Activated CD8-positive, alpha-beta memory T cell treated with anti-CD3 and anti-CD28 coated beads, Interleukin-2, amount 10 ng/mL, durations not matched to agents 7 days and 5 days (primary cell): ENCODE data around the gene CNOT3. TPM values are rescaled to one million over a fixed set of nuclear protein-coding genes. Genes with fewer than 3 reads are reported as not detected.

Experiments used
- ATAC-seq: fragments of 150-1000 bp; cut with Tn5 transposase; one replicate; pipeline ENCODE4 v1.10.0; 2021; ENCODE audit warnings: moderate library complexity
- CTCF ChIA-PET: fragments of 350-600 bp; sonication (Branson Sonifier 250); formaldehyde crosslinking; loops from one replicate; lab custom pipeline; 2021; ENCODE audit warnings: antibody characterized with exemption; lab: Charles Lee
- DNase-seq: peaks from one replicate; pipeline ENCODE4 v3.0.0-alpha.2; 2020
- H3K27ac Mint-ChIP-seq: one replicate; pipeline ENCODE4 v1.8.0; 2021; ENCODE audit warnings: mild to moderate bottlenecking, mixed read lengths
- H3K27me3 Mint-ChIP-seq: one replicate; pipeline ENCODE4 v1.8.0; 2021; ENCODE audit warnings: mixed read lengths
- H3K36me3 Mint-ChIP-seq: one replicate; pipeline ENCODE4 v1.8.0; 2021; ENCODE audit warnings: mild to moderate bottlenecking, mixed read lengths
- H3K4me1 Mint-ChIP-seq: one replicate; pipeline ENCODE4 v1.8.0; 2021; ENCODE audit warnings: mixed read lengths
- H3K4me3 Mint-ChIP-seq: one replicate; pipeline ENCODE4 v1.8.0; 2021; ENCODE audit warnings: mild to moderate bottlenecking, moderate library complexity, mixed read lengths
- H3K9me3 Mint-ChIP-seq: one replicate; pipeline ENCODE4 v1.8.0; 2022; ENCODE audit warnings: low read depth, mixed read lengths
- total RNA-seq, 2 experiments: library from RNA; stranded (reverse); gene quantifications; one replicate each; pipeline ENCODE4 v1.2.3, GENCODE V29; 2021

CNOT3 gene
- total RNA-seq, 2 experiments from 2014 or later, result 67.5 to 83.1 TPM

GRCh38 chr19:54128441-54128725 lies 9.2 kb upstream of the CNOT3 start:
- H3K4me1 Mint-ChIP-seq, result no peaks in the 10 kb centered on the region

GRCh38 chr19:54128796-54129616 lies 8.6 kb upstream of the CNOT3 start:
- peaks cover 8% of the 10 kb centered on the region for H3K36me3 Mint-ChIP-seq
- H3K27me3 Mint-ChIP-seq, result no peaks in the 10 kb centered on the region
- H3K4me3 Mint-ChIP-seq, result no peak overlapping the region
- H3K9me3 Mint-ChIP-seq, result no peaks in the 10 kb centered on the region
- ATAC-seq (no peak), DNase-seq (no peak)
- H3K27ac Mint-ChIP-seq, result no peak overlapping the region
- H3K4me1 Mint-ChIP-seq, result no peaks in the 10 kb centered on the region
- CTCF ChIA-PET, result no interaction called here

More at GRCh38 chr19:54128441-54128725, 9.2 kb upstream of the CNOT3 start:
- Mint-ChIP-seq H3K4me3 (no peak overlapping the region), H3K27me3 (no peaks in the 10 kb centered on the region), H3K9me3 (no peaks in the 10 kb centered on the region), H3K36me3 (peaks cover 8% of the 10 kb centered on the region), H3K27ac (no peak overlapping the region)
- ATAC-seq (no peak), DNase-seq (no peak)
- CTCF ChIA-PET, result no interaction called here

DNA sequence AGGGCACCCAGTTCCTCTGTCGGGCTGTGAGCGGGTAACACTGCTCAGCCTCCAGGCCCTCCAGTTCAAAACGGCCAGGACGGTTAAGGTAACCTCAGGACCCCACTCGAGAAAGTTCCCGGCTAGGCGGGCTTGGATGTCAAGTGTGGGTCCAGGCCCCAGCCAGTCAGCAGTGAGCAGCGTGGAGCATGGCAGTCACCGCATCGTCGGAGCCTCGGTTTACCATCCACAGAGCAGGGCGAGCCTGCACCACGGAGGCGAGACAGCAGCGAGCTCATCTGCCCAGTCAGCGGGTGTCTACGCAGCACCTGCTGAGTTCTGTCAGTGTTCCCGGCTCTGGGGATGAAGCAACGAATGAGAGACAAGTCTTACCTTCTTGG lies 8.0 kb upstream of the CNOT3 start:
- H3K4me3 Mint-ChIP-seq, result no peak overlapping the region
- ATAC-seq (no peak), DNase-seq (no peak)
- no peaks in the 10 kb centered on the region for H3K9me3 Mint-ChIP-seq
- peaks cover 8% of the 10 kb centered on the region for H3K36me3 Mint-ChIP-seq
- no peaks in the 10 kb centered on the region for H3K4me1 Mint-ChIP-seq
- no peaks in the 10 kb centered on the region for H3K27me3 Mint-ChIP-seq
- CTCF ChIA-PET, result no interaction called here
- no peak overlapping the region for H3K27ac Mint-ChIP-seq

DNA sequence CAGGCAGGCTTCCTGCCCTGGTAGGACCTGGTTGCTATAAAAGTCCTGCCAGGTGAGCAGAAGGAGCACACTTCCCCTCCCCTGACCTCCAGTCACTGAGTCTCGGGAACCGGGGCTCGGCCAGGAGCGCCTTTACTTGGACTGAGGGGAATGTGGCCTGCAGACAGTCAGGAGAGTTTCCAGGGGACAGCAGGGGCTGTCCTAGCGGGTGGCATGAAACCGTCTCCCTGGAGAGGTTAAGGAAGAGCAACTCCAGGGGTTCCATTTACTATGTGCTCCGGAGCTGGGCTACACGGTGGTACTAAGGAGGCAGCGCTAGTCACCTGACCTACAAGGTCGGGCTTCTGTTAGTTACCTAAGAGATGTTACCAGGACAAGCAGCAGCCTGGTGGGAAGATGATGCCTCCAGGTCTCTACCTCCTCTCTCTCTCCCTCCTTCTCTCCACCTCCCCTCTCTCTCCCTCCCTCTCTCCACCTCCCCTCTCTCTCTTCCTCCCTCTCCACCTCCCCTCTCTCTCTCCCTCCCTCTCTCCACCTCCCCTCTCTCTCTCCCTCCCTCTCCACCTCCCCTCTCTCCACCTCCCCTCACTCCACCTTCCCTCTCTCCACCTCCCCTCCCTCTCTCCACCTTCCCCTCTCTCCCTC lies 4.1 kb upstream of the CNOT3 start:
- H3K4me1 Mint-ChIP-seq, result peaks cover 12% of the 10 kb centered on the region
- no peak overlapping the region for H3K27ac Mint-ChIP-seq
- H3K4me3 Mint-ChIP-seq, result no peak overlapping the region
- no peaks in the 10 kb centered on the region for H3K9me3 Mint-ChIP-seq
- peaks cover 3% of the 10 kb centered on the region for H3K36me3 Mint-ChIP-seq
- DNase-seq (no peak), ATAC-seq (no peak)
- CTCF ChIA-PET, result interaction anchor here (1.0 kb wide), 1 partner anchor 10 kb away, joined by 3 read pairs; no protein-coding TSS in a partner anchor
- H3K27me3 Mint-ChIP-seq, result no peaks in the 10 kb centered on the region

GRCh38 chr19:54133957-54134590 lies 3.5 kb upstream of the CNOT3 start:
- Mint-ChIP-seq H3K9me3 (no peaks in the 10 kb centered on the region), H3K27ac (no peak overlapping the region), H3K4me3 (no peak overlapping the region), H3K36me3 (peaks cover 1% of the 10 kb centered on the region), H3K27me3 (no peaks in the 10 kb centered on the region), H3K4me1 (peaks cover 18% of the 10 kb centered on the region)
- ATAC-seq, result no peak
- CTCF ChIA-PET, result no interaction called here
- no peak for DNase-seq

DNA sequence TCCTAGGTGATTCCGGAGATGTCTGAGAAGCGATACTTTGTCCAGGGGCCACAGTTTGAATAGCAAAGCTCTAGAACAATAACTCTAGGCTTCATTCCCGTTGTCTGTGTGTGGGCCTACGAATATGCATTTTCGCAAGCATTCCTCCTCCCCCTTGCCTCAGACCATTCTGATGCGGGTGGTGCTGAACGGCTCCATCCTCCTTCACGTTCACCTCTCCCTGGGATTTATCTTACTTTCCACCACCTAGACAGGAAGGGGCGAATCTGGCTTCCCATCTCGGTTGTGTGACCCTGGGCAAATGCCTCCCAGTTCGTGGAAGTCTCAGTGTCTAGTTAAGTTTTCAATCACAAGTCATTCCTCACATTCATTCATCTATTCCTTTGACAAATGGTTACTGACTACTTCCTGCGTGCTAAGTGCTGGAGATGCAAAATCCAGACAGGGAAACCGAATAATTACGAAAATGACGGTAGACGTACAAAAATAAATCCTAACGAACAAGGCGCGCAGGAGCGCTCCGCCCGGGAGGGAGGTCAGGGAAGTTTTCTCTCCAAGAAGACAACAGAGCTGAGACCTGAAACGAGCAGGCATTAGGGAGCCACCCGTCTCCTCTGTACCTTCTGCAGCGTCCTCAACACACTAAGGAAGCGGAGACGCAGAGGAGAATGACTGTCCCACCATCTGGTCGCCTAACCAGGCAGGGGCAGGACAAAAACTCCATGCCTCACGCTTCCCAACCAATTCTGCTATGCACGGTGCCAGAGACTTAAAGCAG lies 1.3 kb upstream of the CNOT3 start:
- no peaks in the 10 kb centered on the region for H3K27me3 Mint-ChIP-seq
- no peak for ATAC-seq
- peak overlapping the region; percentile 90 for H3K27ac Mint-ChIP-seq
- DNase-seq, result peak; percentile 49
- CTCF ChIA-PET, result interaction anchor here (0.6 to 3.0 kb wide), 10 partner anchors 13 to 53 kb away, joined by 3 to 17 read pairs (median 4); partner anchors contain the start of genes LENG1, MBOAT7, NDUFA3 and PRPF31
- H3K9me3 Mint-ChIP-seq, result no peaks in the 10 kb centered on the region
- H3K36me3 Mint-ChIP-seq, result no peaks in the 10 kb centered on the region
- peaks cover 35% of the 10 kb centered on the region for H3K4me1 Mint-ChIP-seq
- peak overlapping the region; percentile 80 for H3K4me3 Mint-ChIP-seq

GRCh38 chr19:54136864-54137698 lies 481 bp upstream of the CNOT3 start:
- H3K27ac Mint-ChIP-seq, result peak overlapping the region; percentile 90
- H3K36me3 Mint-ChIP-seq, result no peaks in the 10 kb centered on the region
- peaks cover 40% of the 10 kb centered on the region for H3K4me1 Mint-ChIP-seq
- peak; percentile 100 for DNase-seq
- H3K4me3 Mint-ChIP-seq, result peak overlapping the region; percentile 80
- ATAC-seq, result peak; percentile 87
- H3K27me3 Mint-ChIP-seq, result no peaks in the 10 kb centered on the region
- no peaks in the 10 kb centered on the region for H3K9me3 Mint-ChIP-seq
- CTCF ChIA-PET, result interaction anchor here (0.6 to 3.0 kb wide), 12 partner anchors 12 to 285 kb away, joined by 3 to 17 read pairs (median 4); partner anchors contain the start of genes LENG1, MBOAT7, NDUFA3 and PRPF31

GRCh38 chr19:54138489-54139256 lies 1.1 kb downstream of the CNOT3 start:
- H3K9me3 Mint-ChIP-seq, result no peaks in the 10 kb centered on the region
- H3K27me3 Mint-ChIP-seq, result no peaks in the 10 kb centered on the region
- peaks cover 41% of the 10 kb centered on the region for H3K4me1 Mint-ChIP-seq
- no peak for ATAC-seq
- peak; percentile 58 for DNase-seq
- peak overlapping the region; percentile 80 for H3K4me3 Mint-ChIP-seq
- CTCF ChIA-PET, result interaction anchor here (0.8 to 3.0 kb wide), 3 partner anchors 12 to 127 kb away, joined by 3 to 17 read pairs (median 4); partner anchors contain the start of gene LENG1
- peaks cover 9% of the 10 kb centered on the region for H3K36me3 Mint-ChIP-seq
- peak overlapping the region; percentile 87 for H3K27ac Mint-ChIP-seq

DNA sequence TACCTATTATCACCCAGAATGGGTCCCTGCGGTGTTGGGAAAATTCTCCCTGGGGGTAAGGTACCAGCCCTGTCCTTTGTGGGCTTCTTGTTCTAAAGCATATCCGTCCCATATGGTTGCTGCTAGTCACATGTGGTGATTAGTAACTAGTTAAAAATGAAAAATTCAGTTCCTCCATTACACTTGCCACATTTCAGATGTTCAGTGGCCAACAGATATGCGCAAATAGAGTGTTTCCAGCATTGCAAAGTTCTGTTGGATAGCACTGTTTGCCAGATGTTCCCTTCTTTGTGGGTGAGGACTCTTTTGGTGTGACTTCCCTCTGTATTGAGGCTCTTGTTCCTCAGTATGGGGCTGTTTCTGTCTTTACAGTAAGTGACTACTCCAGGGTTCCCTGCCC lies 3.8 kb downstream of the CNOT3 start:
- H3K4me1 Mint-ChIP-seq, result peaks cover 34% of the 10 kb centered on the region
- no peaks in the 10 kb centered on the region for H3K9me3 Mint-ChIP-seq
- H3K27me3 Mint-ChIP-seq, result no peaks in the 10 kb centered on the region
- peaks cover 28% of the 10 kb centered on the region for H3K36me3 Mint-ChIP-seq
- ATAC-seq (no peak), DNase-seq (no peak)
- no peak overlapping the region for H3K4me3 Mint-ChIP-seq
- no peak overlapping the region for H3K27ac Mint-ChIP-seq
- CTCF ChIA-PET, result interaction anchor here (0.9 kb wide), 1 partner anchor 16 kb away, joined by 3 read pairs; no protein-coding TSS in a partner anchor

GRCh38 chr19:54142166-54142780 lies 4.7 kb downstream of the CNOT3 start:
- peaks cover 28% of the 10 kb centered on the region for H3K4me1 Mint-ChIP-seq
- DNase-seq, result no peak
- H3K4me3 Mint-ChIP-seq, result no peak overlapping the region
- no peaks in the 10 kb centered on the region for H3K9me3 Mint-ChIP-seq
- no peak for ATAC-seq
- H3K36me3 Mint-ChIP-seq, result peaks cover 30% of the 10 kb centered on the region
- CTCF ChIA-PET, result no interaction called here
- no peaks in the 10 kb centered on the region for H3K27me3 Mint-ChIP-seq
- no peak overlapping the region for H3K27ac Mint-ChIP-seq

DNA sequence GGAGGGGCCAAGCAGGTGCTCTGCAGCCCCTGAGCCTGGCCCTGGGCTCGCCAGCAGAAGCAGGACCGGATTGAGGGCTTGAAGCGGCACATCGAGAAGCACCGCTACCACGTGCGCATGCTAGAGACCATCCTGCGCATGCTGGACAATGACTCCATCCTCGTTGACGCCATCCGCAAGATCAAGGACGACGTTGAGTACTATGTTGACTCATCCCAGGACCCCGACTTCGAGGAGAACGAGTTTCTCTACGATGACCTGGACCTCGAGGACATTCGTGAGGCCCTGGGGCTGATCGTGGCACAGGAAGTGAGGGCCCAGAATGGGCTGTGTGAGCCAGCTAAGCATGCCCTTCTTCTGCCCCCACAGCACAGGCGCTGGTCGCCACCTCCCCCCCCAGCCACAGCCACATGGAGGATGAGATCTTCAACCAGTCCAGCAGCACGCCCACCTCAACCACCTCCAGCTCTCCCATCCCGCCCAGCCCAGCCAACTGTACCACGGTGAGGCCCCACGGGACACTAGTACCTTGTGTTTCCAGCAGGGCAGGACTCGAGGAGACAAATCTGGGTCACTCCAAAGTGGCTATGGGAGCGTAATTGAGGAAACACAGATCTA lies 8.1 kb downstream of the CNOT3 start:
- Mint-ChIP-seq H3K36me3 (peaks cover 36% of the 10 kb centered on the region), H3K4me3 (no peak overlapping the region), H3K27ac (no peak overlapping the region), H3K4me1 (peaks cover 8% of the 10 kb centered on the region), H3K9me3 (no peaks in the 10 kb centered on the region), H3K27me3 (no peaks in the 10 kb centered on the region)
- CTCF ChIA-PET, result no interaction called here
- ATAC-seq, result no peak
- no peak for DNase-seq
